Astrocyte (in vitro differentiated cells and primary cell): ENCODE data around the gene CLBA1. TPM values are rescaled to one million over a fixed set of nuclear protein-coding genes. Genes with fewer than 3 reads are reported as not detected.

Source experiments
- DNase-seq: peaks from one replicate; pipeline ENCODE4 v3.0.0-alpha.2; 2010; ENCODE audit warnings: low read depth
- FAIRE-seq: peaks from 2 replicates; lab custom pipeline; 2011; peaks lifted over from hg19 to GRCh38; lab: Jason Lieb, UNC
- H2AFZ ChIP-seq: 2 replicates; pipeline ENCODE4 v1.6.0; 2012; ENCODE audit warnings: low read depth, low read length, inconsistent platforms
- H3K27ac ChIP-seq: 2 replicates; pipeline ENCODE4 v1.5.1; 2011; ENCODE audit warnings: low read depth, low read length, inconsistent platforms
- H3K27me3 ChIP-seq: 2 replicates; pipeline ENCODE4 v1.6.0; 2011; ENCODE audit warnings: low read length, inconsistent platforms; ENCODE audit not compliant: insufficient read depth
- H3K36me3 ChIP-seq: 2 replicates; pipeline ENCODE4 v1.5.1; 2011; ENCODE audit warnings: low read length, inconsistent platforms; ENCODE audit not compliant: insufficient read depth
- H3K4me1 ChIP-seq: 2 replicates; pipeline ENCODE4 v1.5.1; 2011; ENCODE audit warnings: low read length, inconsistent platforms; ENCODE audit not compliant: insufficient read depth
- H3K4me2 ChIP-seq: 2 replicates; pipeline ENCODE4 v1.6.0; 2012; ENCODE audit warnings: low read length, inconsistent platforms
- H3K4me3 ChIP-seq: 2 replicates; pipeline ENCODE4 v1.5.1; 2011; ENCODE audit warnings: low read depth, mild to moderate bottlenecking, low read length, inconsistent platforms; ENCODE audit not compliant: insufficient read depth
- H3K79me2 ChIP-seq: 2 replicates; pipeline ENCODE4 v1.6.0; 2012; ENCODE audit warnings: mild to moderate bottlenecking, low read length, inconsistent platforms; ENCODE audit not compliant: insufficient read depth
- H3K9ac ChIP-seq: 2 replicates; pipeline ENCODE4 v1.6.0; 2012; ENCODE audit warnings: mild to moderate bottlenecking, low read length, inconsistent platforms
- H3K9me3 ChIP-seq: 2 replicates; pipeline ENCODE4 v1.5.1; 2012; ENCODE audit warnings: low read depth, mild to moderate bottlenecking, low read length, inconsistent platforms; ENCODE audit not compliant: insufficient read depth
- H4K20me1 ChIP-seq: 2 replicates; pipeline ENCODE4 v1.6.0; 2012; ENCODE audit warnings: low read length, inconsistent platforms; ENCODE audit not compliant: insufficient read depth
- H3K27ac Mint-ChIP-seq: one replicate; pipeline ENCODE4 v1.8.0; 2021; ENCODE audit warnings: mild to moderate bottlenecking, mixed read lengths; ENCODE audit not compliant: unreplicated experiment
- H3K27me3 Mint-ChIP-seq: one replicate; pipeline ENCODE4 v1.8.0; 2021; ENCODE audit warnings: low read depth, mixed read lengths; ENCODE audit not compliant: unreplicated experiment
- H3K36me3 Mint-ChIP-seq: one replicate; pipeline ENCODE4 v1.8.0; 2021; ENCODE audit warnings: low read depth, mixed read lengths; ENCODE audit not compliant: unreplicated experiment
- H3K4me1 Mint-ChIP-seq: one replicate; pipeline ENCODE4 v1.8.0; 2021; ENCODE audit warnings: low read depth, mixed read lengths; ENCODE audit not compliant: unreplicated experiment
- H3K4me3 Mint-ChIP-seq: one replicate; pipeline ENCODE4 v1.8.0; 2021; ENCODE audit warnings: mild to moderate bottlenecking, moderate library complexity, mixed read lengths; ENCODE audit not compliant: unreplicated experiment
- H3K9me3 Mint-ChIP-seq: one replicate; pipeline ENCODE4 v1.8.0; 2021; ENCODE audit warnings: mild to moderate bottlenecking, mixed read lengths; ENCODE audit not compliant: unreplicated experiment
- CTCF ChIP-seq: IDR thresholded peaks from 2 replicates; pipeline ENCODE4 v1.5.1; 2011; ENCODE audit warnings: low read depth, mild to moderate bottlenecking, inconsistent platforms, low read length, moderate library complexity; ENCODE audit not compliant: insufficient read depth
- EZH2 ChIP-seq: IDR thresholded peaks from 2 replicates; pipeline ENCODE4 v1.6.1; 2012; ENCODE audit warnings: mild to moderate bottlenecking, low read length, inconsistent platforms; ENCODE audit not compliant: insufficient read depth
- total RNA-seq: library from RNA; stranded (reverse); gene quantifications from 2 replicates; pipeline ENCODE4 v1.2.1, GENCODE V29; 2021

CLBA1 gene
- total RNA-seq, 1 donor from 2014 or later: 6.3 TPM

GRCh38 chr14:105039458-105040205 lies 54.0 kb downstream of the CLBA1 start:
- Mint-ChIP-seq H3K9me3 (no peaks in the 10 kb centered on the region), H3K4me1 (no peaks in the 10 kb centered on the region), H3K36me3 (peaks cover 2% of the 10 kb centered on the region), H3K4me3 (no peak overlapping the region), H3K27ac (no peak overlapping the region), H3K27me3 (peaks cover 28% of the 10 kb centered on the region)
- Histone ChIP-seq H4K20me1 (peaks cover 36% of the 10 kb centered on the region), H3K4me3 (no peak overlapping the region), H3K9me3 (no peaks in the 10 kb centered on the region), H3K4me2 (no peak overlapping the region), H3K9ac (no peak overlapping the region), H3K27ac (no peak overlapping the region), H3K4me1 (no peaks in the 10 kb centered on the region), H2AFZ (no peak overlapping the region), H3K79me2 (peaks cover 45% of the 10 kb centered on the region), H3K36me3 (no peaks in the 10 kb centered on the region), H3K27me3 (no peaks in the 10 kb centered on the region)
- FAIRE-seq (no peak), DNase-seq (no peak)
- no peak for TF ChIP-seq EZH2
- TF ChIP-seq CTCF: no peak

- Histone ChIP-seq H3K4me2 (no peak overlapping the region), H3K9me3 (no peaks in the 10 kb centered on the region), H3K79me2 (peaks cover 24% of the 10 kb centered on the region), H3K27me3 (no peaks in the 10 kb centered on the region), H3K36me3 (no peaks in the 10 kb centered on the region), H3K9ac (no peak overlapping the region), H3K27ac (no peak overlapping the region), H4K20me1 (peaks cover 53% of the 10 kb centered on the region), H3K4me3 (no peak overlapping the region), H2AFZ (no peak overlapping the region), H3K4me1 (no peaks in the 10 kb centered on the region)
- Mint-ChIP-seq H3K36me3 (peaks cover 2% of the 10 kb centered on the region), H3K9me3 (no peaks in the 10 kb centered on the region), H3K4me3 (no peak overlapping the region), H3K27me3 (peaks cover 27% of the 10 kb centered on the region), H3K27ac (no peak overlapping the region), H3K4me1 (no peaks in the 10 kb centered on the region)
- FAIRE-seq (no peak), DNase-seq (no peak)
- TF ChIP-seq EZH2 (no peak), CTCF (no peak)
Observed at GRCh38 chr14:105041841-105042765, 56.5 kb downstream of the CLBA1 start.
